GM19438 (cell line): ENCODE results near the gene DSG2.

ENCODE experiments used
- ATAC-seq: cut with Tn5 transposase; IDR thresholded peaks from one replicate; pipeline ENCODE4 v1.9.1; 2021; ENCODE audit warnings: low read depth; ENCODE audit not compliant: unreplicated experiment

DSG2 gene

DNA sequence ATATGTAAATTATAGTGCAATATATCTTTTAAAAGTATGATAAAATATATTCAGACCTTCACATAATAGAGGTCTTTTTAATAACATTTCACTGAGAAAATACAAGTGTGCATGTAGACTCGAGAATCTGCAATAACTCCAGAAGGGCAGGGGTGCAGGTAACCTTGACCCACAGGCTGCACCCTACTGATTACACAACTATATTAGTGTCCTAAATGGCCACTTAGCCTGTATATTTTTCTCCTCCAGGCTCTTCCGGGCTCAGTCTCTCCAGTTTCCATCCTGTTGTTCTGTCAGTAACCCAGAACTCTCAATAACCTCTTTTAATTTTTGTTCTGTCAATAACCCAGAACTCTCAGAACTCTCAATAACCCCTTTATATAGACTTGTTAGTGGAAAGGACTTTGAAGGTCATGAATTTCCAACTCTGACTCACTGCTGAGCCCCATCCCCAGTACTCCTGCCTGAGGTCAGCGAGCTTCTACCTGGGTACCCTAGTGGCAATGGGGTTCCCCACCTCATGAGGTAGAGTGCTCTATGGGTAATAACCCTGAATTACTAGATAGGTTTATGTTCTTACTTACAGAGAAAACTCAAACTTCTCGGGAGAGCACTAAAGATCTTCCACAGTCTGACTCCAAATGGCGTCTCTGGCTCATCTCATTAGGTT is 85.3 kb downstream of the DSG2 start:
- ATAC-seq: no peak

- no peak for ATAC-seq
Measured at GRCh38 chr18:31585991-31586390, 88.0 kb downstream of the DSG2 start.

GRCh38 chr18:31586616-31587015 is 88.6 kb downstream of the DSG2 start:
- ATAC-seq: no peak

- no peak for ATAC-seq
Measured at GRCh38 chr18:31587529-31587928, 89.6 kb downstream of the DSG2 start.

- ATAC-seq: no peak
Measured at GRCh38 chr18:31590570-31590969, 92.6 kb downstream of the DSG2 start.

DNA sequence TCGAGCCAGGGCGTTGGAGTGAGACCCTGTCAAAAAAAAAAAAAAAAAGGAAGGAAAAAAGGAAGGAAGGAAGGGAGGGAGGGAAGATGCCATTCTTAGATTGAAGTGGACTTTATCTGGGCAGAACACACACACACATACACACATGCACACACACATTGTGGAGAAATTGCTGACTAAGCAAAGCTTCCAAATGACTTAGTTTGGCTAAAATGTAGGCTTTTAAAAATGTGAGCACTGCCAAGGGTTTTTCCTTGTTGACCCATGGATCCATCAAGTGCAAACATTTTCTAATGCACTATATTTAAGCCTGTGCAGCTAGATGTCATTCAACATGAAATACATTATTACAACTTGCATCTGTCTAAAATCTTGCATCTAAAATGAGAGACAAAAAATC is 93.1 kb downstream of the DSG2 start:
- ATAC-seq: no peak

DNA sequence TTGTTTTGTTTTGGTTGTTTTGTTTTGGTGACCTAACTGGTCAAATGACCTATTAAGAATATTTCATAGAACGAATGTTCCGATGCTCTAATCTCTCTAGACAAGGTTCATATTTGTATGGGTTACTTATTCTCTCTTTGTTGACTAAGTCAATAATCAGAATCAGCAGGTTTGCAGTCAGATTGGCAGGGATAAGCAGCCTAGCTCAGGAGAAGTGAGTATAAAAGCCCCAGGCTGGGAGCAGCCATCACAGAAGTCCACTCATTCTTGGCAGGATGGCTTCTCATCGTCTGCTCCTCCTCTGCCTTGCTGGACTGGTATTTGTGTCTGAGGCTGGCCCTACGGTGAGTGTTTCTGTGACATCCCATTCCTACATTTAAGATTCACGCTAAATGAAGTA is 93.7 kb downstream of the DSG2 start, which contains the start of gene TTR:
Gene TTR, plus strand, starts transcription at position 250 of the 400 bp plus-strand sequence. Its CDS starts 26 bp downstream, at position 276.
- no peak for ATAC-seq

- no peak for ATAC-seq
Measured at GRCh38 chr18:31592506-31593157, 94.7 kb downstream of the DSG2 start.

GRCh38 chr18:31595121-31595771 is 97.3 kb downstream of the DSG2 start:
- ATAC-seq: no peak

GRCh38 chr18:31596081-31596872 is 98.3 kb downstream of the DSG2 start:
- ATAC-seq: no peak

GRCh38 chr18:31598021-31598805 is 100.2 kb downstream of the DSG2 start:
- ATAC-seq: no peak
